ENCODE data around the gene EYS.

EYS gene

GRCh38 chr6:63734923-63735322, 1972.1 kb downstream of the EYS start:
- no peak for ATAC-seq
- TF ChIP-seq, protein P1, sequence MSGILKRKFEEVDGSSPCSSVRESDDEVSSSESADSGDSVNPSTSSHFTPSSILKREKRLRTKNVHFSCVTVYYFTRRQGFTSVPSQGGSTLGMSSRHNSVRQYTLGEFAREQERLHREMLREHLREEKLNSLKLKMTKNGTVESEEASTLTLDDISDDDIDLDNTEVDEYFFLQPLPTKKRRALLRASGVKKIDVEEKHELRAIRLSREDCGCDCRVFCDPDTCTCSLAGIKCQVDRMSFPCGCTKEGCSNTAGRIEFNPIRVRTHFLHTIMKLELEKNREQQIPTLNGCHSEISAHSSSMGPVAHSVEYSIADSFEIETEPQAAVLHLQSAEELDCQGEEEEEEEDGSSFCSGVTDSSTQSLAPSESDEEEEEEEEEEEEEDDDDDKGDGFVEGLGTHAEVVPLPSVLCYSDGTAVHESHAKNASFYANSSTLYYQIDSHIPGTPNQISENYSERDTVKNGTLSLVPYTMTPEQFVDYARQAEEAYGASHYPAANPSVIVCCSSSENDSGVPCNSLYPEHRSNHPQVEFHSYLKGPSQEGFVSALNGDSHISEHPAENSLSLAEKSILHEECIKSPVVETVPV (CRISPR knock-in tag; IDR thresholded peaks at IDR 0.05): no peak
- TF ChIP-seq, protein P2, sequence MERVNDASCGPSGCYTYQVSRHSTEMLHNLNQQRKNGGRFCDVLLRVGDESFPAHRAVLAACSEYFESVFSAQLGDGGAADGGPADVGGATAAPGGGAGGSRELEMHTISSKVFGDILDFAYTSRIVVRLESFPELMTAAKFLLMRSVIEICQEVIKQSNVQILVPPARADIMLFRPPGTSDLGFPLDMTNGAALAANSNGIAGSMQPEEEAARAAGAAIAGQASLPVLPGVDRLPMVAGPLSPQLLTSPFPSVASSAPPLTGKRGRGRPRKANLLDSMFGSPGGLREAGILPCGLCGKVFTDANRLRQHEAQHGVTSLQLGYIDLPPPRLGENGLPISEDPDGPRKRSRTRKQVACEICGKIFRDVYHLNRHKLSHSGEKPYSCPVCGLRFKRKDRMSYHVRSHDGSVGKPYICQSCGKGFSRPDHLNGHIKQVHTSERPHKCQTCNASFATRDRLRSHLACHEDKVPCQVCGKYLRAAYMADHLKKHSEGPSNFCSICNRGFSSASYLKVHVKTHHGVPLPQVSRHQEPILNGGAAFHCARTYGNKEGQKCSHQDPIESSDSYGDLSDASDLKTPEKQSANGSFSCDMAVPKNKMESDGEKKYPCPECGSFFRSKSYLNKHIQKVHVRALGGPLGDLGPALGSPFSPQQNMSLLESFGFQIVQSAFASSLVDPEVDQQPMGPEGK (CRISPR knock-in tag; IDR thresholded peaks at IDR 0.05; ENCODE audit: borderline replicate concordance): no peak
- TF ChIP-seq TCF4 (CRISPR knock-in tag; IDR thresholded peaks at IDR 0.05; ENCODE audit: borderline replicate concordance) (no peak), BACH2 (CRISPR knock-in tag; IDR thresholded peaks at IDR 0.05; ENCODE audit: borderline replicate concordance) (no peak), GLIS3 (CRISPR knock-in tag; IDR thresholded peaks at IDR 0.05) (no peak), ISL1 (CRISPR knock-in tag; IDR thresholded peaks at IDR 0.05) (no peak), ZFP30 (CRISPR knock-in tag; IDR thresholded peaks at IDR 0.05) (no peak), ZNF8 (CRISPR knock-in tag; IDR thresholded peaks at IDR 0.05) (no peak), ZFP3 (CRISPR knock-in tag; IDR thresholded peaks at IDR 0.05) (no peak)

DNA sequence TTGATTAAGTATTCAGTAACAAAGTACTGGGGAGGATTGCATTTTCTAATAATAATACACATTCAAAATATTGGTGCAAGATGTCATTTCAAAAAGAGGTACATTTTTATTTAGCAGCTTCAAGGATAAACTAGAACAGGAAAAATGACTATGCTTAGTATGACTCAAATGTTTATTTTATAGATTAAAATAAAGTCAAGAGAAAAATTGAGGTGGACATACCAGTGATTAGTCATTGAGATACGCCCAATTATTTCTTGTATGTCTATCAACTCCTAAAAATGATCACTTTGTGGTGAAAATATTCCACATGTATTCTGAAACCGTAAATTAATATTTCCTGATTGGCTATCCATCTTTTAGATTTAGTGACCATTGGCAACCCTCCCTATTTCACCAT, 1974.7 kb downstream of the EYS start:
- TF ChIP-seq OSR1 (CRISPR knock-in tag; IDR thresholded peaks at IDR 0.05) (no peak), ESRRG (CRISPR knock-in tag; IDR thresholded peaks at IDR 0.05) (no peak), ZFP3 (CRISPR knock-in tag; IDR thresholded peaks at IDR 0.05) (no peak), CSDC2 (CRISPR knock-in tag; IDR thresholded peaks at IDR 0.05) (no peak), TOX (CRISPR knock-in tag; IDR thresholded peaks at IDR 0.05; ENCODE audit: borderline replicate concordance) (no peak), ZNF565 (CRISPR knock-in tag; conservative IDR thresholded peaks at IDR 0.05; ENCODE audit: low read depth) (no peak), SNAI2 (CRISPR knock-in tag; IDR thresholded peaks at IDR 0.05) (no peak), ZNF8 (CRISPR knock-in tag; IDR thresholded peaks at IDR 0.05) (no peak)
- TF ChIP-seq, protein P1 (CRISPR knock-in tag; IDR thresholded peaks at IDR 0.05): no peak
- TF ChIP-seq, protein P3, sequence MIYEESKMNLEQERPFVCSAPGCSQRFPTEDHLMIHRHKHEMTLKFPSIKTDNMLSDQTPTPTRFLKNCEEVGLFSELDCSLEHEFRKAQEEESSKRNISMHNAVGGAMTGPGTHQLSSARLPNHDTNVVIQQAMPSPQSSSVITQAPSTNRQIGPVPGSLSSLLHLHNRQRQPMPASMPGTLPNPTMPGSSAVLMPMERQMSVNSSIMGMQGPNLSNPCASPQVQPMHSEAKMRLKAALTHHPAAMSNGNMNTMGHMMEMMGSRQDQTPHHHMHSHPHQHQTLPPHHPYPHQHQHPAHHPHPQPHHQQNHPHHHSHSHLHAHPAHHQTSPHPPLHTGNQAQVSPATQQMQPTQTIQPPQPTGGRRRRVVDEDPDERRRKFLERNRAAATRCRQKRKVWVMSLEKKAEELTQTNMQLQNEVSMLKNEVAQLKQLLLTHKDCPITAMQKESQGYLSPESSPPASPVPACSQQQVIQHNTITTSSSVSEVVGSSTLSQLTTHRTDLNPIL (CRISPR knock-in tag; IDR thresholded peaks at IDR 0.05; ENCODE audit: low read depth): no peak
- TF ChIP-seq, protein P4, sequence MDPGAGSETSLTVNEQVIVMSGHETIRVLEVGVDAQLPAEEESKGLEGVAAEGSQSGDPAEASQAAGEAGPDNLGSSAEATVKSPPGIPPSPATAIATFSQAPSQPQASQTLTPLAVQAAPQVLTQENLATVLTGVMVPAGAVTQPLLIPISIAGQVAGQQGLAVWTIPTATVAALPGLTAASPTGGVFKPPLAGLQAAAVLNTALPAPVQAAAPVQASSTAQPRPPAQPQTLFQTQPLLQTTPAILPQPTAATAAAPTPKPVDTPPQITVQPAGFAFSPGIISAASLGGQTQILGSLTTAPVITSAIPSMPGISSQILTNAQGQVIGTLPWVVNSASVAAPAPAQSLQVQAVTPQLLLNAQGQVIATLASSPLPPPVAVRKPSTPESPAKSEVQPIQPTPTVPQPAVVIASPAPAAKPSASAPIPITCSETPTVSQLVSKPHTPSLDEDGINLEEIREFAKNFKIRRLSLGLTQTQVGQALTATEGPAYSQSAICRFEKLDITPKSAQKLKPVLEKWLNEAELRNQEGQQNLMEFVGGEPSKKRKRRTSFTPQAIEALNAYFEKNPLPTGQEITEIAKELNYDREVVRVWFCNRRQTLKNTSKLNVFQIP (CRISPR knock-in tag; IDR thresholded peaks at IDR 0.05; ENCODE audit: borderline replicate concordance, low read depth): no peak
- no peak for ATAC-seq

DNA sequence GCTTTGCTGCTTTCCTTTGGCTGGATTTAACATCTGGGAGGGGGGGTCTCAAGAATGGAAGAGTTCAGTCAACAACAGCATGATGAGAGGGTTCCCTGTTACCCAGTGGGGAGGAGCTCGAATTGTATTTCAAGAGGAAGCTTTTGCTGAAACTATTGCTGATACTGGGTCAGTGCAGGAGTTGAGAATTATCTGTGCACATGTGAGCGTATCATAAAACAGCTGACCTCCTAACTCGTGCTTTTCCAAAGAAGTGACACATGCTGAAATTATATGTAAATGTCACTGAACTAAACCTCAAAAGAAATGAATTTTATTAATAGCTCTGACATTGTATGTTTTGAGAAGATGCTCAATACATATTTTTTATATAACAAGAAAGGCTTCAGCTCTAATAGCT, 1975.1 kb downstream of the EYS start:
- TF ChIP-seq CSDC2 (CRISPR knock-in tag; IDR thresholded peaks at IDR 0.05): no peak
- TF ChIP-seq, protein P2 (CRISPR knock-in tag; IDR thresholded peaks at IDR 0.05; ENCODE audit: borderline replicate concordance): no peak
- TF ChIP-seq PPARA (CRISPR knock-in tag; IDR thresholded peaks at IDR 0.05; ENCODE audit: borderline replicate concordance): no peak
- TF ChIP-seq RARB (CRISPR knock-in tag; IDR thresholded peaks at IDR 0.05): no peak
- TF ChIP-seq, protein P1 (CRISPR knock-in tag; IDR thresholded peaks at IDR 0.05): no peak
- TF ChIP-seq, protein P4 (CRISPR knock-in tag; IDR thresholded peaks at IDR 0.05; ENCODE audit: borderline replicate concordance, low read depth): no peak
- TF ChIP-seq ZC3H10 (CRISPR knock-in tag; IDR thresholded peaks at IDR 0.05): no peak
- no peak for TF ChIP-seq ESRRG (CRISPR knock-in tag; IDR thresholded peaks at IDR 0.05)
- TF ChIP-seq ZNF70 (CRISPR knock-in tag; IDR thresholded peaks at IDR 0.05): no peak
- no peak for TF ChIP-seq SNAI2 (CRISPR knock-in tag; IDR thresholded peaks at IDR 0.05)
- TF ChIP-seq ZFP3 (CRISPR knock-in tag; IDR thresholded peaks at IDR 0.05): no peak
- no peak for TF ChIP-seq ZFP30 (CRISPR knock-in tag; IDR thresholded peaks at IDR 0.05)
- TF ChIP-seq ZNF565 (CRISPR knock-in tag; conservative IDR thresholded peaks at IDR 0.05; ENCODE audit: low read depth): no peak
- TF ChIP-seq ZNF8 (CRISPR knock-in tag; IDR thresholded peaks at IDR 0.05): no peak
- no peak for TF ChIP-seq OSR1 (CRISPR knock-in tag; IDR thresholded peaks at IDR 0.05)
- TF ChIP-seq BACH2 (CRISPR knock-in tag; IDR thresholded peaks at IDR 0.05; ENCODE audit: borderline replicate concordance): no peak
- TF ChIP-seq GLIS3 (CRISPR knock-in tag; IDR thresholded peaks at IDR 0.05): no peak
- no peak for TF ChIP-seq TCF4 (CRISPR knock-in tag; IDR thresholded peaks at IDR 0.05; ENCODE audit: borderline replicate concordance)
- no peak for TF ChIP-seq TOX (CRISPR knock-in tag; IDR thresholded peaks at IDR 0.05; ENCODE audit: borderline replicate concordance)
- no peak for ATAC-seq

Data from SK-N-SH treated with all-trans-retinoic acid at 6 μM for 48 hours (cell line).